Myometrial cell (primary cell): ENCODE results near the gene ZNF654. TPM values are rescaled to one million over a fixed set of nuclear protein-coding genes. Genes with fewer than 3 reads are reported as not detected.

ENCODE experiments used
- total RNA-seq: library from RNA; depleted of rRNA; stranded (reverse); fragments of >200 nt; gene quantifications from 2 replicates; pipeline ENCODE4 v1.2.3, GENCODE V29; 2015

The ZNF654 gene
- 4.9 and 5.3 TPM in 2 replicates for total RNA-seq

DNA sequence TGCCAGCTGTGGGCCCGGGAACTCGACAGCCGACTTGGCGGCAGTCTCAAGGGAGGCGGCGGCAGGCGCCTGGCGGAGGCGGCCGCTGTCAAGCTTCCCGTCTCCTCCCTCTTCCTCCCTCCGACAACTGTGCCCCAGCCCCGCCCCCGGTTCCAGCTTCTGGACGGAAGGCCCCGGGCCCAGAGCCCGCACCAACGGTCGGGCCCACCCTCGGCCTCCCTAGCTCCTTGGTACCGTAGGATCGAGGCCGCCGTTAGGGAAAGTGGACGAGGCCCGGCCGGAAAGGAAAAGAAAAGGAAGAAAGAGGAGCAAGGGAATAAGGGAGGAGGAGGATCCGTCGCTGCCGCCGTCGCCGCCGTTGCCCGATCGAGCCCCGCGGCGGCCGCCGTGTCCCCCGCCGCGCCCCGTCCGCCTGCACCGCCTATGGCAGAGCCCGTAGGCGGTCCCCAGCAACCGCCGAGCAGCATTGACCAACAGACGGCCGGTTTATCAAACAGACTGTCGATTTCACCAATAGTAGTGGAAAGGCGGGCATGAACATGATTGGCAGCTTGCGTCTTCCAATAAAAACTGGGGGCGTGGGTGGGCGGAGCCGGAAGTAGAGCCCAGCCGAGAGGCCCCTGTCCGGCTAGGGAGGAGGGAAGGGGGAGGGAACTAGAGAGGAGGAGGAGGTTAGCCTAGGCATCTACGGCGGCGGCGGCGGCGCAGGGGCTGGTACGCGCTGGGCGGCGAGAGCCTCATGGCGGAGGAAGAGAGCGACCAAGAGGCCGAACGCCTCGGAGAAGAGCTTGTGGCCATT is at the start of gene ZNF654, which contains the start of gene CGGBP1:
Gene ZNF654, plus strand, starts transcription at position 675 of the 799 bp plus-strand sequence. Its CDS starts 65 bp downstream, at position 740.
Gene CGGBP1, minus strand, starts transcription at position 425 of the 799 bp plus-strand sequence. CDS start 3,029 bp downstream, outside the sequence.

GRCh38 chr3:88149509-88150362 is 90.7 kb downstream of the ZNF654 start, which contains the start of gene C3orf38:
TSS of gene C3orf38 (plus strand) at chr3:88149959. CDS start at chr3:88150053, 94 bp downstream.

Other genes starting within 250 kb of the ZNF654 start
- 37.5 and 38.8 TPM in 2 replicates for gene CGGBP1, start 250 bp upstream of the ZNF654 start, total RNA-seq
- gene C3orf38, start 90.7 kb downstream of the ZNF654 start, total RNA-seq, result 14.1 and 18.3 TPM in 2 replicates